ENCODE results near the gene KIF19. TPM values are rescaled to one million over a fixed set of nuclear protein-coding genes. Genes with fewer than 3 reads are reported as not detected.

KIF19 gene
- total RNA-seq, 4 donors from 2014 or later, result 2.1 to 31.4 (median 8.6) TPM

- no peak for DNase-seq
- TF ChIP-seq CTCF (IDR thresholded peaks at IDR 0.05), result no peak
- no peak for TF ChIP-seq POLR2A (IDR thresholded peaks at IDR 0.05)
These were observed 36.3 kb upstream of the KIF19 start for GRCh38 chr17:74289688-74290087.

GRCh38 chr17:74290340-74290739 lies 35.7 kb upstream of the KIF19 start:
- no peak overlapping the region for H3K27ac ChIP-seq
- no peak for DNase-seq
- H3K27me3 ChIP-seq, result no peaks in the 10 kb centered on the region
- H3K4me3 ChIP-seq, result no peak overlapping the region
- H3K36me3 ChIP-seq, result no peaks in the 10 kb centered on the region
- H3K4me1 ChIP-seq, result no peaks in the 10 kb centered on the region
- TF ChIP-seq POLR2A (IDR thresholded peaks at IDR 0.05), result no peak
- no peak for TF ChIP-seq CTCF (IDR thresholded peaks at IDR 0.05)
- H3K9me3 ChIP-seq, result no peaks in the 10 kb centered on the region

More at GRCh38 chr17:74289688-74290087, 36.3 kb upstream of the KIF19 start:
- H3K36me3 ChIP-seq, result no peaks in the 10 kb centered on the region
- H3K4me3 ChIP-seq, result no peak overlapping the region
- H3K27me3 ChIP-seq, result no peaks in the 10 kb centered on the region
- H3K4me1 ChIP-seq, result no peaks in the 10 kb centered on the region
- H3K9me3 ChIP-seq, result no peaks in the 10 kb centered on the region
- no peak overlapping the region for H3K27ac ChIP-seq

DNA sequence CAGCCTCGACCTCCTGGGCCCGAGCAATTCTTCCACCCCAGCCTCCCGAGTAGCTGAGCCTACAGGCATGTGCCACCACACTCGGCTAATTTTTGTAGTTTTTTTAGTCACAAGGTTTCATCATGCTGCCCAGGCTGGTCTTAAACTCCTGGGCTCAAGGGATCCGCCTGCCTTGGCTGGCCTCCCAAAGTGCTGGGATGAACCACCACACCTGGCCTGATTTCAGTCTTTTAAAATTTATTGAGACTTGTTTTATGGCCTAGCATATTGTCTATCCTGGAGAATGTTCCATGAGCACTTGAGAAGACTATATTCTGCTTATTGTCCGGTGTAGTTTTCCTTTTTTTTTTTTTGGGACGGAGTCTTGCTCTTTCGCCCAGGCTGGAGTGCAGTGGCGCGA lies 33.5 kb upstream of the KIF19 start:
- no peak overlapping the region for H3K27ac ChIP-seq
- H3K36me3 ChIP-seq, result no peaks in the 10 kb centered on the region
- no peaks in the 10 kb centered on the region for H3K27me3 ChIP-seq
- DNase-seq, result no peak
- TF ChIP-seq POLR2A (IDR thresholded peaks at IDR 0.05), result no peak
- TF ChIP-seq CTCF (IDR thresholded peaks at IDR 0.05), result no peak
- no peaks in the 10 kb centered on the region for H3K9me3 ChIP-seq
- H3K4me3 ChIP-seq, result no peak overlapping the region
- H3K4me1 ChIP-seq, result no peaks in the 10 kb centered on the region

GRCh38 chr17:74295625-74296547 lies 30.1 kb upstream of the KIF19 start:
- H3K27me3 ChIP-seq, result no peaks in the 10 kb centered on the region
- no peaks in the 10 kb centered on the region for H3K4me1 ChIP-seq
- H3K27ac ChIP-seq, result no peak overlapping the region
- no peak overlapping the region for H3K4me3 ChIP-seq
- no peak for DNase-seq
- no peaks in the 10 kb centered on the region for H3K36me3 ChIP-seq
- no peaks in the 10 kb centered on the region for H3K9me3 ChIP-seq
- no peak for TF ChIP-seq POLR2A (IDR thresholded peaks at IDR 0.05)
- TF ChIP-seq CTCF (IDR thresholded peaks at IDR 0.05), result no peak

GRCh38 chr17:74296548-74296936 lies 29.5 kb upstream of the KIF19 start:
- Histone ChIP-seq H3K27ac (no peak overlapping the region), H3K27me3 (no peaks in the 10 kb centered on the region), H3K9me3 (no peaks in the 10 kb centered on the region), H3K4me3 (no peak overlapping the region), H3K4me1 (no peaks in the 10 kb centered on the region), H3K36me3 (no peaks in the 10 kb centered on the region)
- DNase-seq, result peak in 1 of 3 donors; percentile 72
- TF ChIP-seq CTCF (IDR thresholded peaks at IDR 0.05) (peak in 4 of 6 experiments; percentile 35 to 49 (median 47)), POLR2A (IDR thresholded peaks at IDR 0.05) (no peak)
